Measurements from ENCODE around the gene RPA1. TPM values are rescaled to one million over a fixed set of nuclear protein-coding genes. Genes with fewer than 3 reads are reported as not detected.

The RPA1 gene
- total RNA-seq, 3 donors from 2014 or later = 52.3 to 77.4 (median 75.5) TPM

DNA sequence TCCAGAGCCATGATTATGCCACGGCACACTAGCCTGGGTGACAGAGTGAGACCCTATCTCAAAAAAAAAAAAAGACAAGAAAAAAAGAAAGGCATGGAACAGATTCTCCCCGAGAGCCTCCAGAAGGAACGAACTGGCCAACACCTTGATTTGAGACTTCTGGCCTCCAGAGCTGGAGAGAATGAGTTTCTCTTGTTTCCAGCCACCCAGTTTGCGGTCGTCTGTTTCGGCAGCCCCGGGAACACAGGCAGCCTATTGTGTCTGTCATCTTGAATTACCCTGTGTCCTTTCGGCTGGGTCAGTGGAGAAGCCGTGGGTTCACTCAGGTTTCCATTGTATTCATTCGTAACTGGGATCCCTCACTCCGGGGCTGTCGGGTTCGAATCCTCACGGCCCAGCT is 83.9 kb downstream of the RPA1 start:
- intact Hi-C loops (cut with DNase I, micrococcal nuclease) = no loop called here
- no peak for TF ChIP-seq CTCF (IDR thresholded peaks at IDR 0.05)
- Histone ChIP-seq H3K36me3 (ENCODE audit: low read depth) (no peaks in the 10 kb centered on the region), H3K9me3 (no peaks in the 10 kb centered on the region), H3K4me1 (ENCODE audit: low read depth) (no peaks in the 10 kb centered on the region), H3K4me3 (no peak overlapping the region)
- DNase-seq (peak in 1 of 3 donors; percentile 12), ATAC-seq (no peak)

DNA sequence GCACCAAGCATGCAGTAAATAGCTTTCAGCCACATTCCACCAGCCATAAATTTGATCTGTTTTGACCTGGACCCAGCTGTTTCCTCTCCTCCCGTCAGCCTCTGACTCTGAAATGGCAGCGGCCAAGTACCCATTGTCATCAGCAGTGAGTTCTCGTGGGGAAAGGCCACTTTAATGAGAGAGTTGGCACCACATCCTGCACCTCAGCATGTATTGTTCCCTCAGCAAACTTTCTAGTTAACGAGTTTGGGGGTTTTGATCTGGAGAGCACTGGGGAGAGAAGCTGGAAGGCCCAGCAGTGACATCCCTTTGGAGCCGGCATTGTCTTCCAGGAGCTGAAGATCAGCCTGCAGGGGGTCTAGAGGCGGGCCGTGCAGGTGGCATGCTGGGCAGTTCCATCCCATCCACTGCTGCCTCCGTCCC is 84.9 kb downstream of the RPA1 start:
- intact Hi-C loops (cut with DNase I, micrococcal nuclease) = no loop called here
- Histone ChIP-seq H3K9me3 (no peaks in the 10 kb centered on the region), H3K36me3 (ENCODE audit: low read depth) (no peaks in the 10 kb centered on the region), H3K4me1 (ENCODE audit: low read depth) (no peaks in the 10 kb centered on the region), H3K4me3 (no peak overlapping the region)
- ATAC-seq (no peak), DNase-seq (no peak)
- TF ChIP-seq CTCF (IDR thresholded peaks at IDR 0.05) = no peak

- DNase-seq (peak in 1 of 3 donors; percentile 17), ATAC-seq (no peak)
- H3K4me3 ChIP-seq = no peak overlapping the region
- H3K36me3 ChIP-seq (ENCODE audit: low read depth) = no peaks in the 10 kb centered on the region
- TF ChIP-seq CTCF (IDR thresholded peaks at IDR 0.05) = no peak
- H3K9me3 ChIP-seq = no peaks in the 10 kb centered on the region
- no peaks in the 10 kb centered on the region for H3K4me1 ChIP-seq (ENCODE audit: low read depth)
- intact Hi-C loops (cut with DNase I, micrococcal nuclease) = no loop called here
Observed at GRCh38 chr17:1915889-1916288, 86.1 kb downstream of the RPA1 start.

- no peaks in the 10 kb centered on the region for H3K9me3 ChIP-seq
- intact Hi-C loops (cut with DNase I, micrococcal nuclease) = no loop called here
- H3K36me3 ChIP-seq (ENCODE audit: low read depth) = no peaks in the 10 kb centered on the region
- no peak for TF ChIP-seq CTCF (IDR thresholded peaks at IDR 0.05)
- ATAC-seq (no peak), DNase-seq (peak in 1 of 3 donors; percentile 1)
- H3K4me3 ChIP-seq = no peak overlapping the region
- H3K4me1 ChIP-seq (ENCODE audit: low read depth) = no peaks in the 10 kb centered on the region
Observed at GRCh38 chr17:1916316-1916715, 86.5 kb downstream of the RPA1 start.

- intact Hi-C loops (cut with DNase I, micrococcal nuclease) = no loop called here
- Histone ChIP-seq H3K4me1 (ENCODE audit: low read depth) (no peaks in the 10 kb centered on the region), H3K9me3 (no peaks in the 10 kb centered on the region), H3K4me3 (no peak overlapping the region), H3K36me3 (ENCODE audit: low read depth) (no peaks in the 10 kb centered on the region)
- ATAC-seq = no peak
- no peak for TF ChIP-seq CTCF (IDR thresholded peaks at IDR 0.05)
- peak in 1 of 3 donors; percentile 24 for DNase-seq
Observed at GRCh38 chr17:1916963-1917715, 87.3 kb downstream of the RPA1 start.
